Epithelial cell of proximal tubule (primary cell): Measurements from ENCODE around the gene RAD54L. TPM values are rescaled to one million over a fixed set of nuclear protein-coding genes. Genes with fewer than 3 reads are reported as not detected.

ENCODE experiments used
- DNase-seq: peaks from one replicate; pipeline ENCODE4 v3.0.0-alpha.2; 2011; ENCODE audit warnings: low read depth
- H3K4me3 ChIP-seq: 2 replicates; pipeline ENCODE4 v1.5.1; 2011; ENCODE audit warnings: low read depth, mild to moderate bottlenecking, low read length
- total RNA-seq: library from RNA; depleted of rRNA; stranded (reverse); fragments of >200 nt; gene quantifications from 2 replicates; pipeline ENCODE4 v1.2.3, GENCODE V29; 2015
- TF ChIP-seq, protein P1 (sequence below): conservative IDR thresholded peaks from 2 replicates; pipeline ENCODE4 v1.5.1; 2012; ENCODE audit warnings: low read depth, mild to moderate bottlenecking, low read length

The RAD54L gene
- total RNA-seq, 1 donor from 2014 or later = 23.6 TPM

DNA sequence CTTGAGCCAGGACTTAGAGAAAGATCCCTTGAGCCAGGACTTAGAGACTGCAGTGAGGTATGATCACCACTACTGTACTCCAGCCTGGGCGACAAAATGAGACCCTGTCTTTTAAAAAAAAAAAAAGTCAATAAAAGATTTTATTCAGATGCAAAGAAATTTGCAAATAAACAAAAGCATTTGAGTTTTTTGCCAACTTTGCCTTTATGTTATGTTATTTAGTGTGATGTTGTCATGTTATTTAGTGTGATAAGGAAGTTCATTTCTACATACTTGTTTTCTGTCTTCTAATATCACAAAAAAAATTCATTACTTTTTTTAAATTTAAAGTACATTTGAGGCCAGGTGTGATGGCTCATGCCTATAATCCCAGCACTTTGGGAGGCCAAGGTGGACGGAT is 9.0 kb downstream of the RAD54L start:
- DNase-seq = no peak
- no peak overlapping the region for H3K4me3 ChIP-seq
- TF ChIP-seq, protein P1, sequence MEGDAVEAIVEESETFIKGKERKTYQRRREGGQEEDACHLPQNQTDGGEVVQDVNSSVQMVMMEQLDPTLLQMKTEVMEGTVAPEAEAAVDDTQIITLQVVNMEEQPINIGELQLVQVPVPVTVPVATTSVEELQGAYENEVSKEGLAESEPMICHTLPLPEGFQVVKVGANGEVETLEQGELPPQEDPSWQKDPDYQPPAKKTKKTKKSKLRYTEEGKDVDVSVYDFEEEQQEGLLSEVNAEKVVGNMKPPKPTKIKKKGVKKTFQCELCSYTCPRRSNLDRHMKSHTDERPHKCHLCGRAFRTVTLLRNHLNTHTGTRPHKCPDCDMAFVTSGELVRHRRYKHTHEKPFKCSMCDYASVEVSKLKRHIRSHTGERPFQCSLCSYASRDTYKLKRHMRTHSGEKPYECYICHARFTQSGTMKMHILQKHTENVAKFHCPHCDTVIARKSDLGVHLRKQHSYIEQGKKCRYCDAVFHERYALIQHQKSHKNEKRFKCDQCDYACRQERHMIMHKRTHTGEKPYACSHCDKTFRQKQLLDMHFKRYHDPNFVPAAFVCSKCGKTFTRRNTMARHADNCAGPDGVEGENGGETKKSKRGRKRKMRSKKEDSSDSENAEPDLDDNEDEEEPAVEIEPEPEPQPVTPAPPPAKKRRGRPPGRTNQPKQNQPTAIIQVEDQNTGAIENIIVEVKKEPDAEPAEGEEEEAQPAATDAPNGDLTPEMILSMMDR = no peak

- no peak for DNase-seq
- H3K4me3 ChIP-seq = no peak overlapping the region
- TF ChIP-seq, protein P1 = no peak
Measured at GRCh38 chr1:46262508-46262907, 14.9 kb downstream of the RAD54L start.

DNA sequence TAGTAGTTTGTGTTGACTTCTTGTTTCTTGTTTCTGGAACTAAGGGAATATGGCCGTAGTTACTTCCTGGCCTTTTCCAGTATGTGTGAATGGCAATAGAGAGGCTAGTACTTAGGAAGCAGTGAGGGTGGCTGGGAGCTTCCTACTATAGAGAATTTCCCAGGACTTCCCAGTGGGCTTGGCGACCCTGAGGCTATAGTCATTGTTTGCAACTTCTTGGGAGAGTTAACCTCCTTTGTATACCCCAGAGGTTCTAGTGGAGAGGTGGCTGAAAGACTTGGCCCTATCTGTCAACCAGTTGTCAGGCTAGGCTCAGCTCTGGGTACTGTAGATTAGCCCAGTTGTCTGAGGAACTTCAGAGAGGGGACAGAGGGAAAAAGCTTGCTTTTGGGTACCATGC is 15.6 kb downstream of the RAD54L start:
- no peak overlapping the region for H3K4me3 ChIP-seq
- no peak for DNase-seq
- TF ChIP-seq, protein P1 = no peak

- TF ChIP-seq, protein P1 = no peak
- H3K4me3 ChIP-seq = no peak overlapping the region
- DNase-seq = no peak
Measured at GRCh38 chr1:46268578-46268977, 21.0 kb downstream of the RAD54L start.

DNA sequence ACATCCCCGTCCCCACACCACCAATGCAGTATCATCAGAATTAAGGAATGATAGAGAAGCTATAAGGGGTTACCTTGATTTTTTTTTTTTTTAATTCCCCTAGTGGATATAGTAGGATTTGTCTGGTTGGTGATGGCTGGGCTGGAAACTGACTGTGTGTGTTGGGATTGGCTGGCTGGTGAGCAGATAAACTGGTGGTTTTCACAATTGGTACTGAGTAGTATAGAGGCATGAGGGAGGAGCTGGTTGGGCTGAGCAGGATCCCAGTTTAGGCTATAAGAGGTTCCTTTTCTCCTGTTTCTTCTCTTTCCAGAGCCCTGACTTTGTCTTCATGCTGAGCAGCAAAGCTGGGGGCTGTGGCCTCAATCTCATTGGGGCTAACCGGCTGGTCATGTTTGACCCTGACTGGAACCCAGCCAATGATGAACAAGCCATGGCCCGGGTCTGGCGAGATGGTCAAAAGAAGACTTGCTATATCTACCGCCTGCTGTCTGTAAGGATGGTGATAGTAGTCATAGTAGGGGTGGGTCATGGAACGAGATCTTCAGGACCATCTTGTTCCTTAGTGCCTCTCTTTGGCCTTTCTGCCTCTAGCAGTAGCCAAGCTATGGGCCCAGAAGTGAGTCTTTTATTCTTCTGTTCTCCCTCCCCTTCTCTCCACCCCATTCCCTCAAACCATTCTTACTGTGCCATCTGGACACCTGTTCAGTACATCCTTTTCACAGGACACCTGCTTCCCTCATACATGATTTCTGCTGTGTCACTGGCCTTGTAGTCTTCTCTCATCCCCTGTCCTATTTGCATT is 26.9 kb downstream of the RAD54L start:
- TF ChIP-seq, protein P1 = no peak
- DNase-seq = no peak
- no peak overlapping the region for H3K4me3 ChIP-seq

- TF ChIP-seq, protein P1 = no peak
- no peak overlapping the region for H3K4me3 ChIP-seq
- DNase-seq = no peak
Measured at GRCh38 chr1:46275030-46275337, 27.4 kb downstream of the RAD54L start.
